ENCODE measurements around the gene ZNF101. TPM values are rescaled to one million over a fixed set of nuclear protein-coding genes. Genes with fewer than 3 reads are reported as not detected.
"Not testable (repeated sequence)": the region's sequence is repeated elsewhere in the genome, so short reads cannot be mapped to it uniquely, and the experiment has no call there.

Gene ZNF101
- total RNA-seq, 1 experiment from 2014 or later: 15.6 TPM

DNA sequence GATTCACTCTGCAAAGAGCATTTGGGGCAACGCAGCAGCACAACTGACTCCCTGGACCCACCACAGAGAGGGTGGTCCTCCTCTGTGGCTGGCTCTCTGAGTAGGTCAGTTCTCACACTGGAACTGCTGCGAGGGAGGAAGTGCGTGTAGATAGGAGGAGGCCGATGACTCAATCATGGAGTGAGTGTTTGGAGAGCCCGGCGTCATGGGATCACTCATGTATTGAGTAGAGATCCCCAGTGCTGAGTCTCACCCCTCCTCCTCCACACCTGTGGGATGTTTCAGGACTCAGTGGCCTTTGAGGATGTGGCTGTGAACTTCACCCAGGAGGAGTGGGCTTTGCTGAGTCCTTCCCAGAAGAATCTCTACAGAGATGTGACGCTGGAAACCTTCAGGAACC lies 8.9 kb downstream of the ZNF101 start:
- Histone ChIP-seq H3K4me3 (ENCODE audit: low read depth in 2 of 2, low read length in 2 of 2) (no peak overlapping the region), H3K36me3 (ENCODE audit: control insufficient read depth, insufficient read depth, low read length) (no peaks in the 10 kb centered on the region; the same call in none of the 2 replicates), H3K27me3 (ENCODE audit: control insufficient read depth, insufficient read depth, low read length) (no peaks in the 10 kb centered on the region), H3K4me1 (ENCODE audit: control insufficient read depth, insufficient read depth, low read length) (no peaks in the 10 kb centered on the region), H3K9me3 (ENCODE audit: control insufficient read depth, insufficient read depth, low read depth, low read length) (peaks cover 32% of the 10 kb centered on the region; the same call in 1 of the 2 replicates), H3K27ac (ENCODE audit: low read length) (no peak overlapping the region)
- TF ChIP-seq POLR2AphosphoS5 (IDR thresholded peaks at IDR 0.05; ENCODE audit: low read depth, low read length) (no peak), SIN3A (IDR thresholded peaks at IDR 0.05; ENCODE audit: borderline replicate concordance, insufficient read depth, low read depth, low read length) (no peak), TCF7L2 (IDR thresholded peaks at IDR 0.05; ENCODE audit: low read depth, low read length) (no peak)
- TF ChIP-seq, protein P1, sequence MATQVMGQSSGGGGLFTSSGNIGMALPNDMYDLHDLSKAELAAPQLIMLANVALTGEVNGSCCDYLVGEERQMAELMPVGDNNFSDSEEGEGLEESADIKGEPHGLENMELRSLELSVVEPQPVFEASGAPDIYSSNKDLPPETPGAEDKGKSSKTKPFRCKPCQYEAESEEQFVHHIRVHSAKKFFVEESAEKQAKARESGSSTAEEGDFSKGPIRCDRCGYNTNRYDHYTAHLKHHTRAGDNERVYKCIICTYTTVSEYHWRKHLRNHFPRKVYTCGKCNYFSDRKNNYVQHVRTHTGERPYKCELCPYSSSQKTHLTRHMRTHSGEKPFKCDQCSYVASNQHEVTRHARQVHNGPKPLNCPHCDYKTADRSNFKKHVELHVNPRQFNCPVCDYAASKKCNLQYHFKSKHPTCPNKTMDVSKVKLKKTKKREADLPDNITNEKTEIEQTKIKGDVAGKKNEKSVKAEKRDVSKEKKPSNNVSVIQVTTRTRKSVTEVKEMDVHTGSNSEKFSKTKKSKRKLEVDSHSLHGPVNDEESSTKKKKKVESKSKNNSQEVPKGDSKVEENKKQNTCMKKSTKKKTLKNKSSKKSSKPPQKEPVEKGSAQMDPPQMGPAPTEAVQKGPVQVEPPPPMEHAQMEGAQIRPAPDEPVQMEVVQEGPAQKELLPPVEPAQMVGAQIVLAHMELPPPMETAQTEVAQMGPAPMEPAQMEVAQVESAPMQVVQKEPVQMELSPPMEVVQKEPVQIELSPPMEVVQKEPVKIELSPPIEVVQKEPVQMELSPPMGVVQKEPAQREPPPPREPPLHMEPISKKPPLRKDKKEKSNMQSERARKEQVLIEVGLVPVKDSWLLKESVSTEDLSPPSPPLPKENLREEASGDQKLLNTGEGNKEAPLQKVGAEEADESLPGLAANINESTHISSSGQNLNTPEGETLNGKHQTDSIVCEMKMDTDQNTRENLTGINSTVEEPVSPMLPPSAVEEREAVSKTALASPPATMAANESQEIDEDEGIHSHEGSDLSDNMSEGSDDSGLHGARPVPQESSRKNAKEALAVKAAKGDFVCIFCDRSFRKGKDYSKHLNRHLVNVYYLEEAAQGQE (IDR thresholded peaks at IDR 0.05; ENCODE audit: insufficient read depth in 1 of 2, low read depth in 2 of 2, low read length in 1 of 2): no peak
- TF ChIP-seq, protein P2, sequence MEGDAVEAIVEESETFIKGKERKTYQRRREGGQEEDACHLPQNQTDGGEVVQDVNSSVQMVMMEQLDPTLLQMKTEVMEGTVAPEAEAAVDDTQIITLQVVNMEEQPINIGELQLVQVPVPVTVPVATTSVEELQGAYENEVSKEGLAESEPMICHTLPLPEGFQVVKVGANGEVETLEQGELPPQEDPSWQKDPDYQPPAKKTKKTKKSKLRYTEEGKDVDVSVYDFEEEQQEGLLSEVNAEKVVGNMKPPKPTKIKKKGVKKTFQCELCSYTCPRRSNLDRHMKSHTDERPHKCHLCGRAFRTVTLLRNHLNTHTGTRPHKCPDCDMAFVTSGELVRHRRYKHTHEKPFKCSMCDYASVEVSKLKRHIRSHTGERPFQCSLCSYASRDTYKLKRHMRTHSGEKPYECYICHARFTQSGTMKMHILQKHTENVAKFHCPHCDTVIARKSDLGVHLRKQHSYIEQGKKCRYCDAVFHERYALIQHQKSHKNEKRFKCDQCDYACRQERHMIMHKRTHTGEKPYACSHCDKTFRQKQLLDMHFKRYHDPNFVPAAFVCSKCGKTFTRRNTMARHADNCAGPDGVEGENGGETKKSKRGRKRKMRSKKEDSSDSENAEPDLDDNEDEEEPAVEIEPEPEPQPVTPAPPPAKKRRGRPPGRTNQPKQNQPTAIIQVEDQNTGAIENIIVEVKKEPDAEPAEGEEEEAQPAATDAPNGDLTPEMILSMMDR (IDR thresholded peaks at IDR 0.05): no peak
- ChIA-PET POLR2A (no interaction called here), CTCF (no interaction called here)
- ATAC-seq: no peak
- in situ Hi-C loops (cut with HindIII; ENCODE audit: low pct_unique_long_range_greater_than_20kb, low sequenced_read_pairs): no loop called here
- DNase-seq (ENCODE audit: low read depth, low spot score): no peak
- no TSS peak for BruUV-seq (replicated peaks)
- intact Hi-C loops (cut with micrococcal nuclease; ENCODE audit: unreplicated experiment): no loop called here

DNA sequence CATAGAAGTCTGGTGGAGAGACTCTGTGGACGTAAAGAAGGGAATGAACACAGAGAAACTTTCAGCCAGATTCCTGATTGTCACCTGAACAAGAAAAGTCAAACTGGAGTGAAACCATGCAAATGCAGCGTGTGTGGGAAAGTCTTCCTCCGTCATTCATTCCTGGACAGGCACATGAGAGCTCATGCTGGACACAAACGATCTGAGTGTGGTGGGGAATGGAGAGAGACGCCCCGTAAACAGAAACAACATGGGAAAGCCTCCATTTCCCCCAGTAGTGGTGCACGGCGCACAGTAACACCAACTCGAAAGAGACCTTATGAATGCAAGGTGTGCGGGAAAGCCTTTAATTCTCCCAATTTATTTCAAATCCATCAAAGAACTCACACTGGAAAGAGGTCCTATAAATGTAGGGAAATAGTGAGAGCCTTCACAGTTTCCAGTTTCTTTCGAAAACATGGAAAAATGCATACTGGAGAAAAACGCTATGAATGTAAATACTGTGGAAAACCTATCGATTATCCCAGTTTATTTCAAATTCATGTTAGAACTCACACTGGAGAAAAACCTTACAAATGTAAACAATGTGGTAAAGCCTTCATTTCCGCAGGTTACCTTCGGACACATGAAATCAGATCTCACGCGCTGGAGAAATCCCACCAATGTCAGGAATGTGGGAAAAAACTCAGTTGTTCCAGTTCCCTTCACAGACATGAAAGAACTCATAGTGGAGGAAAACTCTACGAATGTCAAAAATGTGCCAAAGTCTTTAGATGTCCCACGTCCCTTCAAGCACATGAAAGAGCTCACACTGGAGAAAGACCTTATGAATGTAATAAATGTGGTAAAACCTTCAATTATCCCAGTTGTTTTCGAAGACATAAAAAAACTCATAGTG lies 10.8 kb downstream of the ZNF101 start:
- CTCF ChIA-PET: no interaction called here
- TSS peak; percentile 40 for BruUV-seq (replicated peaks)
- intact Hi-C loops (cut with micrococcal nuclease; ENCODE audit: unreplicated experiment): no loop called here
- no peak overlapping the region for H3K4me3 ChIP-seq (ENCODE audit: low read depth in 2 of 2, low read length in 2 of 2)
- TF ChIP-seq, protein P1 (IDR thresholded peaks at IDR 0.05; ENCODE audit: insufficient read depth in 1 of 2, low read depth in 2 of 2, low read length in 1 of 2): no peak
- TF ChIP-seq SIN3A (IDR thresholded peaks at IDR 0.05; ENCODE audit: borderline replicate concordance, insufficient read depth, low read depth, low read length): no peak
- TF ChIP-seq, protein P2 (IDR thresholded peaks at IDR 0.05): no peak
- TF ChIP-seq TCF7L2 (IDR thresholded peaks at IDR 0.05; ENCODE audit: low read depth, low read length): no peak
- no peak for TF ChIP-seq POLR2AphosphoS5 (IDR thresholded peaks at IDR 0.05; ENCODE audit: low read depth, low read length)
- H3K9me3 ChIP-seq (ENCODE audit: control insufficient read depth, insufficient read depth, low read depth, low read length): peaks cover 28% of the 10 kb centered on the region; the same call in 1 of the 2 replicates
- no peaks in the 10 kb centered on the region; the same call in none of the 2 replicates for H3K36me3 ChIP-seq (ENCODE audit: control insufficient read depth, insufficient read depth, low read length)
- DNase-seq (ENCODE audit: low read depth, low spot score) (no peak), ATAC-seq (no peak)
- POLR2A ChIA-PET: no interaction called here
- in situ Hi-C loops (cut with HindIII; ENCODE audit: low pct_unique_long_range_greater_than_20kb, low sequenced_read_pairs): no loop called here
- no peaks in the 10 kb centered on the region for H3K27me3 ChIP-seq (ENCODE audit: control insufficient read depth, insufficient read depth, low read length)
- H3K4me1 ChIP-seq (ENCODE audit: control insufficient read depth, insufficient read depth, low read length): no peaks in the 10 kb centered on the region
- H3K27ac ChIP-seq (ENCODE audit: low read length): no peak overlapping the region

DNA sequence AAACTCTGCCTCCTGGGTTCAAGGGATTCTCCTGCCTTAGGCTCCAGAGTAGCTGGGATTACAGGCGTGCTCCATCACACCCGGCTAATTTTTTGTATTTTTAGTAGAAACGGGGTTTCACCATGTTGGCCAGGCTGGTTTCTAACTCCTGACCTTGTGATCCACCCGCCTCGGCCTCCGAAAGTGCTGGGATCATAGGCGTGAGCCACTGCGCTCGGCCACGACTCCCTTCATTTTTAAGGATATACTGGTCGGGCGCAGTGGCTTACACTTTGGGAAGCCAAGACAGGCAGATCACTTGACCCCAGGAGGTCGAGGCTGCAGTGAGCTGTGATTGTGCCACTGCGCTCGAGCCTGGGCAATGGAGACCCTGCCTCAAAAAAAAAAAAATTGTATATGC lies 17.5 kb downstream of the ZNF101 start:
- H3K27me3 ChIP-seq (ENCODE audit: control insufficient read depth, insufficient read depth, low read length); H3K36me3 ChIP-seq (ENCODE audit: control insufficient read depth, insufficient read depth, low read length); CTCF ChIA-PET; H3K27ac ChIP-seq (ENCODE audit: low read length); intact Hi-C loops (cut with micrococcal nuclease; ENCODE audit: unreplicated experiment); H3K9me3 ChIP-seq (ENCODE audit: control insufficient read depth, insufficient read depth, low read depth, low read length); POLR2A ChIA-PET; DNase-seq (ENCODE audit: low read depth, low spot score); BruUV-seq (replicated peaks); in situ Hi-C loops (cut with HindIII; ENCODE audit: low pct_unique_long_range_greater_than_20kb, low sequenced_read_pairs); H3K4me1 ChIP-seq (ENCODE audit: control insufficient read depth, insufficient read depth, low read length); ATAC-seq; H3K4me3 ChIP-seq (ENCODE audit: low read depth in 2 of 2, low read length in 2 of 2): not testable (repeated sequence)
